GM12865 (cell line): ENCODE results near the gene NTMT1.

Source experiments
- DNase-seq: peaks from one replicate; pipeline ENCODE4 v3.0.0; 2010; ENCODE audit warnings: low read depth
- H3K4me3 ChIP-seq: 2 replicates; pipeline ENCODE4 v1.5.1; 2011; ENCODE audit warnings: mild to moderate bottlenecking, low read depth, low read length, control low read depth
- TF ChIP-seq, protein P1 (sequence below): IDR thresholded peaks from 2 replicates; pipeline ENCODE4 v1.5.1; 2011; ENCODE audit warnings: low read length, control low read depth, low read depth, inconsistent platforms; ENCODE audit not compliant: insufficient read depth; ENCODE audit errors: missing control alignments

NTMT1 gene

DNA sequence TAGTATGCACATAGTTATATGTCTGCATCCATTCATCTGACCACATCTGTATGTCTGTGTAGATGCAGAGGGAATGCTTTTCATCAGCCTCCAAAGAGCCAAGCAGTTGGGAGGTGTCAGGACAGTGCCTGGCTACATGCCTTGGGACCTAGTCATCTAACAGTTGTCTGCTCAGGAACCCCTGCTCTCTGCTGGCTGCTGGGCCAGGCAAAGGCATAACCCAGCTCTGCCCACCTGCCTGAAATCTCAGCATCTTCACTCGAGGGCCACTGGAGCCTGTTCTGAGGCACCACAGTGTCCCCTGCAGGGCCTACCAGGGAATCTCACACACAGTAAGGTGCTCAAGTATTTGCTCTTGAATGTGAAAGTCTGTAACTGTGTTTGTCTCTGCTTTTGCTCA, 8.8 kb upstream of the NTMT1 start:
- TF ChIP-seq, protein P1, sequence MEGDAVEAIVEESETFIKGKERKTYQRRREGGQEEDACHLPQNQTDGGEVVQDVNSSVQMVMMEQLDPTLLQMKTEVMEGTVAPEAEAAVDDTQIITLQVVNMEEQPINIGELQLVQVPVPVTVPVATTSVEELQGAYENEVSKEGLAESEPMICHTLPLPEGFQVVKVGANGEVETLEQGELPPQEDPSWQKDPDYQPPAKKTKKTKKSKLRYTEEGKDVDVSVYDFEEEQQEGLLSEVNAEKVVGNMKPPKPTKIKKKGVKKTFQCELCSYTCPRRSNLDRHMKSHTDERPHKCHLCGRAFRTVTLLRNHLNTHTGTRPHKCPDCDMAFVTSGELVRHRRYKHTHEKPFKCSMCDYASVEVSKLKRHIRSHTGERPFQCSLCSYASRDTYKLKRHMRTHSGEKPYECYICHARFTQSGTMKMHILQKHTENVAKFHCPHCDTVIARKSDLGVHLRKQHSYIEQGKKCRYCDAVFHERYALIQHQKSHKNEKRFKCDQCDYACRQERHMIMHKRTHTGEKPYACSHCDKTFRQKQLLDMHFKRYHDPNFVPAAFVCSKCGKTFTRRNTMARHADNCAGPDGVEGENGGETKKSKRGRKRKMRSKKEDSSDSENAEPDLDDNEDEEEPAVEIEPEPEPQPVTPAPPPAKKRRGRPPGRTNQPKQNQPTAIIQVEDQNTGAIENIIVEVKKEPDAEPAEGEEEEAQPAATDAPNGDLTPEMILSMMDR = peak; percentile 35
- H3K4me3 ChIP-seq = no peak overlapping the region
- DNase-seq = peak; percentile 31

DNA sequence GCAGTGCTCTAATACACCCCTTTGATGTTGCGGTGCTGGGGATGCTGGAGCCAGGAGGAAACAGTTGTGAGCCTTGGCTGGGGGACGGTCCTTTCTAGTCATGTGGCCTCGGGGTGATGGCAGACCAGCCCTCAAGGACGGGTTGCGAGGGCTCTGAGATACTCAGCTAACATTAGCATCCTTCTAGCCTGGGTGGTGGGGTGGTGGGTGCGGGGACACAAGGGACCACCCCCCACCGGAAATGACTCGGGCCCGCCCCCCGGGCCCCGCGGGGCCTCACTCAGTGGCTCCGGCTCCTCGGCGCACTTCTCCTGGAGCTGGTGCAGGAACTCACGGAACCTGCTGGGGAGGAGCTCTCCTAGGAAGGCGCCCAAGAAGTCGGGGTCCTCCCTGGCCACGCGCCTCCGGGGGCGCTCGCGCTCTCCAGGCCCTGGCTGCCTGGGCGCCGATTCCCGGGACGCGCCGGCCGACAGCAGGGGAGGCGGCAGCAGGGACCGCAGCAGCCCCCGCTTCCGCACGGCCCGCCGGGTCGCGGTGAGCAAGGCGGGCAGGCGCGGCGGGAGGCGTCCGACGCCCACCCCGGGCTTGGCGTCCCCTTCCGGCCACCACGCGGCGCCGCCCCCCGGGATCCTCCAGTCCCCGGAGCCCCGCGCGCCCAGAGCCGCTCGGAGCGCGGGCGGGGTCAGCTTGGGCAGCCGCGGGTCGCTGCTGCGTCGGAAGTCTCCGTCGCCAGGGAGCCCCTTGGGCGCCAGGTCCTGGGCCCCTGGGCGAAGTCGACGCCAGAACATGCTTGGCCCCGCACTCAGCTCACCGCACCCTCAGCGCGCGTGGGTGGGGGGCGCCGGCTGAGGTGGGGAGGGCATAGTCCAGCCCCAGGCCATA, 5.9 kb upstream of the NTMT1 start:
- DNase-seq = no peak
- no peak overlapping the region for H3K4me3 ChIP-seq
- TF ChIP-seq, protein P1 = no peak

DNA sequence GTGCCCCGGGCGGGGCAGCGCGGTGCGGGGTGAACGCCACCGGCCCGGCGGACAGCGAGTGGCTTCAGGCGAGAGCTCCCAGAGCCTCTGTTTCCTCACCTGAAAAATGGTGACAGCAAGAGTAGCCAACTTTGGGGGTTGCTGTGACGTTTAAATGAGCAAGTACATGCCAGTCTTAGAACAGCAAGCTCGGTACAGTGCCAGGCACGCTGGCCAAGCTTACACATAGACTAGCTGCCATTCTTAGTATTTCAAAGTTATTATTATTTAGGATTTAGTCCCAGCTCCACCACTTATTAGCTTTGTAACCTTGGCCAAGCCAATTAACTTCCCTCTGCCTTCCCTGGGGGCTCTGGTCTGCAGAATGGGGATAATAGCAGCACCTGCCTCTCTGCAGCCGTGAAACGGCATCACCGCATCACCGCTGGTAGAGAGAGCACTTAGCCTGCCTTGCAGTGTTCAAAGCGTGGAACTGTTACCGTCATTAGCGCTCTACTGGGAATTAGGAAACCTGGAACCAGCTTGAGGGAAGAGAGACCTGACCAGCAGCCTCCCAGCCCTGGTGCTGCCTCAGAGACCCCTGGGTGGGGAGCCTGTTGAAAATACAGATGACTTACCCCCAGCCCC, 5.2 kb upstream of the NTMT1 start, which contains the start of gene C9orf50:
TSS of gene C9orf50 (minus strand) at position 433 of the 627 bp plus-strand sequence. CDS start 527 bp downstream, outside the sequence.
- no peak for DNase-seq
- H3K4me3 ChIP-seq = no peak within 1 kb of the TSS
- TF ChIP-seq, protein P1 = no peak

DNA sequence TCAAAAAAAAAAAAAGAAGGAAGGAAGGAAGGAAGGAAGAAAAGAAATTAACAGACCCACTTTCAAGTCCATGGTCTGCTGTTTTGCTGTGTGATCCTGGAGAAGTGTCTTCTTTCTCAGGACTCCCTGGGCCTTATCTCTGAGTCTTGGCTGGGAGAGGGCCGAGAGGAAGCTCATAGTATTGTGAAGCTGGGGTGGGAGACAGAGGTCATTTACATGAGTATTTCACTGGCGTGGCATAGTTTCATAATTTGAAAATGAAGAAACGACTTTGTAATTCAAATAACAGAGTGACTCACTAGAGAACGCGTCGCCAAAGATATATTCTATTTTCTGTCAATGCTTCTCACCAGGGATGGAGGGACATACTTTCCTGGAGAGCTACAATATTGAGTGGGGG, 2.6 kb upstream of the NTMT1 start:
- TF ChIP-seq, protein P1 = no peak
- H3K4me3 ChIP-seq = no peak overlapping the region
- no peak for DNase-seq

DNA sequence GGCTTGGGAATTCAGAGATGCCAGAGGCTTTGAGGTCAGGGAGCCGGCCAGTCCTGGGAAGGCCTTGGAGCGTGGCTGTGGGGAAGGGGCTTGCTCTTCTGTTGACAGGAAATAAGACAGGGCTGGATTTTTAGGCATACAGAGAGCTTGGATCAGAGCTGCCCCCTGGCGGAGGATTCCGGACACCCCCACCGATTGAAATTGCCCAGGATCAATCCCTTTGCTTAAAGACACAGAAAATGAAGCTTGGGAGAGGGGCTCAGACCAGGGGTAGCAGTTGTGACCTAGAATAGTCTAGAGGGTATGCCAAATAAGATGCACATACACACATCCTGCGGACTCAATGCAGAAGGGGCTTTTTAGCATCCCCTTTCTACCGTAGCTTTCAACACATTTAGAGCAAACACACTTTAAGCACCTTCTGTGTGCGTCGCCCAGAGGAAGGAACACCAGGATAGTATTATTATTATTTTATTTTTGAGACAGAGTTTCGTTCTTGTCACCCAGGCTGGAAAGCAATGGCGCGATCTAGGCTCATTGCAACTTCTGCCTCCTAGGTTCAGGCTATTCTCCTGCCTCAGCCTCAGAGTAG, 1.7 kb upstream of the NTMT1 start:
- TF ChIP-seq, protein P1 = peak; percentile 82
- DNase-seq = peak; percentile 59
- no peak overlapping the region for H3K4me3 ChIP-seq

DNA sequence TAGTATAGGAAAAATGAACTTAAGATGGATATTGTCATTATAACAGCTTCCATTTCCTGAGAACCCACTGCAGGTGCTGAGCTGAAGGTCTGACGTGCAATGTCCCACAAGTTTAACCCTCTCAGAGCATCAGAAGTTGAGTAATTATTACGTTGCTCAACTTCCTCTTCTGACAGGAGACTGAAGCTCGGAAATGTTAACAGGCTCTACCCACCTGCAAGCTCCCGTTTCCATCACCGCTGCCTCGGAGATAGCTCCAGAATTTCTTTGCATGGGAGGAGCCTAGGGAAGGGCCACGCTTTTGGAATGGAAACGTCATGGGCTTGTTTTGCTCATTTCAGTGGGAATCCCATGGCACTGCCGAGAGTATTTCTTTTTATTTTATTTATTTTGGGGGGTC, 1.0 kb upstream of the NTMT1 start:
- DNase-seq = peak; percentile 24
- no peak overlapping the region for H3K4me3 ChIP-seq
- TF ChIP-seq, protein P1 = no peak
